AG04449 (cell line): ENCODE data around the gene SHANK3.

Source experiments
- CTCF ChIA-PET: fragments of 350-600 bp; formaldehyde crosslinking; extraction: SDS; loops from one replicate; lab custom pipeline; 2021; ENCODE audit warnings: antibody characterized with exemption; lab: Yijun Ruan, JAX
- POLR2A ChIA-PET: fragments of 400-600, 350-600 bp; formaldehyde crosslinking; extraction: SDS; loops from one replicate; lab custom pipeline; 2020; ENCODE audit warnings: antibody characterized with exemption, inconsistent platforms; lab: Yijun Ruan, JAX
- DNase-seq: peaks from one replicate; pipeline ENCODE4 v3.0.0-alpha.2; 2010; ENCODE audit warnings: low read depth, low spot score
- H3K4me3 ChIP-seq: 2 replicates; pipeline ENCODE4 v1.5.1; 2011; ENCODE audit warnings: low read depth, mild to moderate bottlenecking, control low read depth, low read length
- TF ChIP-seq, protein P1 (sequence below): IDR thresholded peaks from one replicate; pipeline ENCODE4 v1.5.1; 2011; ENCODE audit warnings: mild to moderate bottlenecking, moderate library complexity, low read length, control low read depth, inconsistent platforms; ENCODE audit not compliant: insufficient read depth; ENCODE audit errors: missing control alignments

SHANK3 gene

DNA sequence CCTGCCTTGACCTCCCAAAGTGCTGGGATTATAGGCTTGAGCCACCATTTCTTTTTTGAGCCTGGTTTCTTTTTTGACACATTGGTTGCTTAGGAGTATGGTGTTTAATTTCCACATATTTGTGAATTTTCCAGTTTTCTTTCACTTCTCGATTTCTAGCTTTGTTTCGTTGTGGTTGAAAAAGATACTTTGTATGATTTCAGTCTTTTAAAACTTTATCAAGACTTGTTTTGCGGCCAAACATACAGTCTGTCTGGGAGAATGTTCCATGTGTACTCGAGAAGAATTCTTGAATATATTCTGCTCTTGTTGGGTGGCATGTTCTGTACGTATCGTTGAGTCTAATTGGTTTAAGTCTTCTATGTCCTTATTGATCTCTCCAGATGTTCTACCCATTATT, 20.8 kb downstream of the SHANK3 start:
- DNase-seq: no peak
- ChIA-PET POLR2A (no interaction called here), CTCF (interaction anchor here (1.0 to 5.7 kb wide), 9 partner anchors 8 to 168 kb away, joined by 3 to 36 read pairs (median 5); partner anchors contain the start of gene ARSA)
- TF ChIP-seq, protein P1, sequence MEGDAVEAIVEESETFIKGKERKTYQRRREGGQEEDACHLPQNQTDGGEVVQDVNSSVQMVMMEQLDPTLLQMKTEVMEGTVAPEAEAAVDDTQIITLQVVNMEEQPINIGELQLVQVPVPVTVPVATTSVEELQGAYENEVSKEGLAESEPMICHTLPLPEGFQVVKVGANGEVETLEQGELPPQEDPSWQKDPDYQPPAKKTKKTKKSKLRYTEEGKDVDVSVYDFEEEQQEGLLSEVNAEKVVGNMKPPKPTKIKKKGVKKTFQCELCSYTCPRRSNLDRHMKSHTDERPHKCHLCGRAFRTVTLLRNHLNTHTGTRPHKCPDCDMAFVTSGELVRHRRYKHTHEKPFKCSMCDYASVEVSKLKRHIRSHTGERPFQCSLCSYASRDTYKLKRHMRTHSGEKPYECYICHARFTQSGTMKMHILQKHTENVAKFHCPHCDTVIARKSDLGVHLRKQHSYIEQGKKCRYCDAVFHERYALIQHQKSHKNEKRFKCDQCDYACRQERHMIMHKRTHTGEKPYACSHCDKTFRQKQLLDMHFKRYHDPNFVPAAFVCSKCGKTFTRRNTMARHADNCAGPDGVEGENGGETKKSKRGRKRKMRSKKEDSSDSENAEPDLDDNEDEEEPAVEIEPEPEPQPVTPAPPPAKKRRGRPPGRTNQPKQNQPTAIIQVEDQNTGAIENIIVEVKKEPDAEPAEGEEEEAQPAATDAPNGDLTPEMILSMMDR: no peak
- no peak overlapping the region for H3K4me3 ChIP-seq

DNA sequence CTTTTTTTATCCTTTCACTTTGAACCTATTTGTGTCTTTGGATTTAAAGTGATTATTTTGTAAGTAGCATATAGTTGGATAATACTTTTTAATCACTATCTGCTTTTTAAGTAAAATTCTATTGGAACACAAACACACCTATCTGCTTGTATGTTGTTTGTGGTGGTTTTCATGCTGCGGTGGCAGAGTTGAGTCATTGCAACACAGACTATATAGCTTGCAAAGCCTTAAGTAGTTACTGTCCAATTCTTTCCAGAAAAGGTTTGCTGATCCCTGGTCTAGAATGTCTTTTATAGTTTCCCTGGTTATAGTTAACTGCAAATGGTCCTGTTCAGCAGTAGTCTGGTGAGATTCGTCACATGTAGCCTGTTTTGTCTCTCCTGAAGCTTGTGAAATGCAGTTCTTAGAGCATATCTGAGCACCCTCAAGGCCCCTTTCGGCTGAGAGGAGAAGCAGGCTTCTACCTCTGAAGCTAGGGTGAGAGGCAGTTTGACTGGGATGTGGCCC, 21.5 kb downstream of the SHANK3 start:
- ChIA-PET POLR2A (no interaction called here), CTCF (interaction anchor here (1.0 to 5.7 kb wide), 10 partner anchors 9 to 168 kb away, joined by 3 to 36 read pairs (median 4); partner anchors contain the start of gene ARSA)
- H3K4me3 ChIP-seq: no peak overlapping the region
- TF ChIP-seq, protein P1: no peak
- DNase-seq: no peak

DNA sequence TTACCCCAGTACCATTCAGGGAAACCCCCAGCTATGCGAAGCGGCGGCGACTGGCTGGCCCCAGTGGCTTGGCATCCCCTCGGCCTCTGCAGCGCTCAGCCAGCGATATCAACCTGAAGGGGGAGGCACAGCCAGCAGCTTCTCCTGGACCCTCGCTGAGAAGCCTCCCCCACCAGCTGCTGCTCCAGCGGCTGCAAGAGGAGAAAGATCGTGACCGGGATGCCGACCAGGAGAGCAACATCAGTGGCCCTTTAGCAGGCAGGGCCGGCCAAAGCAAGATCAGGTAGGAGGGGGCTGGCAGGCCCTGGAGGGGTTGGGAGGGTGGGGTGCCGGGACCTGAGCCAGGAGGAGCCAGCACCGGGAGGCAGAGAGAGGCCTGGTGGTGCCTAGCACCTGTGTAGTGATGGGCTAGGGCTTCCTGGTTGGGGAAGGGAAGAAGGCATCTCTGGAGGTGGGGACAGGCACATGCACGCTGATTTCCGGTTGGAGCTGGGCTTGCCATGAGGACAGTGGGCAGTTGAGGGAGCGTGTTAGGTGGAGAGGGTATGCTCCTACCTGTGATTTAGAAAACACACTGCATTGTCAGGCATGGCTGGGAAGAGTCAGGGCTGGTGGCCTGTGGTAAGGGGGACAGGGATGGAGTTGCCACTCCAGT, 22.3 kb downstream of the SHANK3 start:
- POLR2A ChIA-PET: no interaction called here
- no peak for DNase-seq
- CTCF ChIA-PET: interaction anchor here (1.0 to 5.7 kb wide), 8 partner anchors 10 to 169 kb away, joined by 3 to 36 read pairs (median 4); partner anchors contain the start of gene ARSA
- TF ChIP-seq, protein P1: no peak
- no peak overlapping the region for H3K4me3 ChIP-seq

DNA sequence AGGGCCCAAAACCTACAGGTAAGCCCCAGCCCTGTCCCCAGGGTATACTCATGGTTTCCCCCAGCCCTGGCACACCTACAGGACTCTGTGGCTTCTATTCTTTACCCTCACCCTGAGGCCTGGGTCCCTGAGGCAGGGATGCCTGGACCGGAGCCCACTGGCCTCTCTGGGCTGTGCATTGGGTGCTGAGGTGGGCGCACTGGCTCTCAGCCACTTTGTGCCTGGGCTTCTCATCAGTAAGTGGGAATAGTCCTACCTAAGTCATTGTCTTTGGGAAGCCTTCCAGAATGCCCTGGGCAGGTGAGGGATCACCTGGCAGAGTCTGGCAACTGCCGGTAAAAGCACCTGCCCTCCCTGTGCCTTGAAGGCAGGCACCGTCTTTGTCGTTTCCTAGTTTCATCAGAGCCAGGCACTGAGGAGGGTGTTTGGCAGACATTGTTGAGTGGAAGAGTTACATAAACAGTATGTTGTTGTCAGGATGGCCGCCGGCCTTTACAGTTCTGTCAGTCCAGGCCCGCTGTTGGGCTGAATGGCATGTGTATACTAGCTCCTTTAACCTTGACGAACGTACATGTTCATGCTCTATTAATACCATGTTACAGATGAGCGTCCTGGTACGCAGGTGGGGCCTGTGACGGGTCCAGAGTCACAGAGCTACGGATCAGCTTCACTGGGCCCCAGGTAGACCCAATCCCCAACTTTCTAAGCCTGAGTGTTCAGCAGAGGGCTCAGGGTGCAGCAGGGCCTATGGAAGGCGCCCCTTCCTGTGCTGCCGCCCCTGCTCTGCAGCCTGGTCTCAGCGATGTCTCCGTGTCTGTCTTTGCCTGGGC, 23.0 kb downstream of the SHANK3 start:
- POLR2A ChIA-PET: no interaction called here
- CTCF ChIA-PET: interaction anchor here (0.7 to 5.7 kb wide), 17 partner anchors 12 to 186 kb away, joined by 3 to 36 read pairs (median 4); partner anchors contain the start of genes ARSA and SCO2
- TF ChIP-seq, protein P1: no peak
- no peak for DNase-seq
- H3K4me3 ChIP-seq: no peak overlapping the region

DNA sequence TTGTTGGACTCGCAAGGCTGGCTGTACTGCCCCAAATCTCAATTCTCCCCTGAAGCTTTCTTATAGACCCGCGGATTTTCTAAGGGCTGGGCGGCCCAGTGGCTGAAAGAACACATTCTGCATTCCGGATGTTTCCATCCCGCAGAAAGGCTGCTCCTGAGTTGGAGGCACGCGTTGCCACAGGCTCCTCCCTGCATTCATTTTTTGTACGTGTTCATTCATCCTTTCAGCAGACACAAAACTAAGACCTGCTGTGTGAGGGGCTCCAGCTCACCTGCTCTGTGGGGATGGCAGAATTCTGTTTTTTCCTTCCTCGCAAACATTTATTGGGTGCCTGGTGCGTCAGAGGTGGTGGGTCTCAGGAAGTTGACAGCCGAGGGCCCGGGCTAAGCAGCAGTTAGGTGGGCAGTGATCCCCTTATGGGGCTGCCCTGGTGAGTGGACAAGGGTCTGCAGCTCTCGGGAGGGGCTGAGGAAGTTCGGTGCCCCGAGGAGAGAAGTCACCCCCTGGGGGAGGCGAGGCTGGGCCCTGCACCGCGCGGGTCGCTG, 23.7 kb downstream of the SHANK3 start:
- H3K4me3 ChIP-seq: no peak overlapping the region
- TF ChIP-seq, protein P1: no peak
- POLR2A ChIA-PET: no interaction called here
- no peak for DNase-seq
- CTCF ChIA-PET: interaction anchor here (0.7 to 2.2 kb wide), 16 partner anchors 11 to 187 kb away, joined by 3 to 12 read pairs (median 4); partner anchors contain the start of genes ARSA and SCO2
